Astrocyte (in vitro differentiated cells and primary cell): ENCODE results near the gene IKBKG.

Source experiments
- CTCF ChIP-seq: IDR thresholded peaks from 2 replicates; pipeline ENCODE4 v1.5.1; 2011; ENCODE audit warnings: low read depth, mild to moderate bottlenecking, inconsistent platforms, low read length, moderate library complexity; ENCODE audit not compliant: insufficient read depth
- EZH2 ChIP-seq: IDR thresholded peaks from 2 replicates; pipeline ENCODE4 v1.6.1; 2012; ENCODE audit warnings: mild to moderate bottlenecking, low read length, inconsistent platforms; ENCODE audit not compliant: insufficient read depth

DNA sequence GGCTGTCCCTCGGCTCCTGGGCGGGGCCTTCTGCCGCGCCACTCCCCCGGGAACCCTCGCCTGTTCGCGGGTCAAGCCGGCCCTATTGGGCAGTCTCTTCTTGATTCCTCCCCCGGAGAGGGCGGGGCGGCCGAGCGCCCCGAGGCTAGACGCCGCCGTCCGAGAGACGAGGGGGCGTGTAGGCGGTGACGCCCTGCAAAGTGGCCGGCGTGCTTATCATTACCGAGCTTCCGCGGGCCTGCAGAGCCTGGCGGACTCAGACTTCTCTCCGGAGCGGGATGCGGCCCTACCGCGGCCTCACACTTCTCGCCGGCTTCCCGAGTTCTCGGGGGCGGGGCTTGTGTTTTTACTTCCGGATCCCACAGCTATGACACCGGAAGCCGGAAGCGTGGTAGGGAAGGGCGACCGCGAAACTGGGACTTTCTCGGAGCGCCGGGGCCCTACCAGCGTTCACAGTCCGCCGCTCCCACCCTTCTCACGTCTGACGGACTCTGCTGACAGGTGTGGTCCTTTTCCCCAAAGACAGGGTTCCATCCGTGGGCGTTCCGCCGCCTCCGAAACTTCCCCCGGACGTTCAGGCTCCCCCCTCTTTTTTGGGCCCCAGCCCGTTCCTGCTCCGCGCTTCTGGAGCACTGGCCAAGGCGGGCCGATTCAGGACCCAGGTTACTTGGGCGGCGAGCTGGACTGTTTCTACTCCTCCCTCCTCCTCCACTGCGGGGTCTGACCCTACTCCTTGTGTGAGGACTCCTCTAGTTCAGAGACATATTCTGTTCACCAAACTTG lies at the start of gene IKBKG:
- TF ChIP-seq CTCF (no peak), EZH2 (no peak)
